ENCODE data around the gene C21orf91. TPM values are rescaled to one million over a fixed set of nuclear protein-coding genes. Genes with fewer than 3 reads are reported as not detected.
A peak's percentile ranks its signal among the peaks of the same experiment; 100 is the strongest.

Gene C21orf91
- polyA plus RNA-seq, 3 donors, result 4.6 to 22.3 (median 18.9) TPM

DNA sequence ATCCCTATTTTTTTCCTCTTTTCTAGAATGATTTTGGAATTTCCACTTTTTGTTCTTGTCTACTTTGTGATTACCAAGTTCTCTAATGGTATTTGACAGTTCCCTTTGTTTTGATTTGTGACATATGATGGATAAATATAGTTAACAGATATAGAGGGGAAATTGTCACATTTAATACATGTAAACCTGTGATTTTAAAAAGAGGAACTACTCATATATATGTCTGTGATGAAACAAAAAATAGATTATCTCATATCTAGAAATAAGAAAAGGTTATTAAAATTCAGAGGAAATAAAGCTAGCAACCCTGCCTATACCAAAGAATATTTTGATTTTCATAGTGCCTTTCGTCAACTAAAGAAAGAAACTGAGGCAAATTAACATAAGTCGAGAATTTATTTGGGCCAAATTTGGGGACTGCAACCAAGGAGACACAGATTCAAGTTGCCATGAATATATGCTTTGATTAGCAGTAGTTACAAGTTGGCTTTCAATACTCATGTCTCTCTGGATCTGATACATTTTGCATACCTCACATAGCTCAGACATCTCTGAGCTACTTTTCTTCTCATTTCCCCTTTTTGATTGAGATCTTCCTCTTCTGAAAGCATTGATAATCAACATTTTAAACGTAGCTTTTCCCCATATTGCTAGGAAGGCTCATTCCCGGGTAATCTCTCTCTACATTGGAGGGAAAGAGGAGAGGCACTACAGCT, 15.6 kb upstream of the C21orf91 start:
- peak in 2 of 3 donors; percentile 6 to 19 for DNase-seq
- H4K20me1 ChIP-seq (ENCODE audit: insufficient read depth, low read length), result no peaks in the 10 kb centered on the region
- H3K27ac Mint-ChIP-seq, result no peak overlapping the region

DNA sequence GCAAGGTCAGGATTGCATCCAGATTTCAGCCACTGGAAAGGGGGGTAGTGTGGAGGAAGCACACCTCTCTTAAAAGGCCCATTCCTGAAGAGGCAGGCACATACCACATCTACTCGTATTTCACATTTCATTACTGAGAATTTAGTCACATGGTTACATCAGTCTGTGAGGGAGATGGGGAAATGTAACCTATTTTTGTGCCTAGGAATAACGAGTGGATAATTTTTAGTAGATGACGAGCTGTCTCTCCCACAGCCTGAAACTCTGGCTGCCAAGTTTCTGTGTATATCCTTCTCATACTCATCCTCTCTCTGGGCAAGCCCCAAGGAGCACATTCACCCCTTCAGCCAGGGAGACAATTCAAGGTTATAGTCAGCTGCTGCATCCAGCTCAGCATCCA, 10.3 kb upstream of the C21orf91 start:
- Mint-ChIP-seq H3K9me3 (peaks cover 2 to 11% (median 6%) of the 10 kb centered on the region in 7 donors), H3K27ac (no peak overlapping the region)

More for the DNA sequence above, 15.6 kb upstream of the C21orf91 start:
- Histone ChIP-seq H3K9me3 (replicated peaks in 1 of 2; ENCODE audit: control insufficient read depth in 1 of 2, insufficient read depth in 1 of 2, low read length in 2 of 2) (no peaks in the 10 kb centered on the region), H3K27ac (ENCODE audit: low read depth in 1 of 2, low read length in 2 of 2) (no peak overlapping the region), H3K4me3 (replicated peaks in 1 of 3; ENCODE audit: low read depth in 2 of 3, low read length in 3 of 3) (no peak overlapping the region), H3K36me3 (replicated peaks in 1 of 2; ENCODE audit: control insufficient read depth in 1 of 2, insufficient read depth in 2 of 2, low read length in 2 of 2) (no peaks in the 10 kb centered on the region), H3K79me2 (ENCODE audit: insufficient read depth, low read length) (no peaks in the 10 kb centered on the region), H3K9ac (ENCODE audit: insufficient read depth, low read length, poor library complexity, severe bottlenecking) (no peak overlapping the region), H2AFZ (ENCODE audit: insufficient read depth, low read depth, low read length, poor library complexity, severe bottlenecking) (no peak overlapping the region), H3K27me3 (ENCODE audit: control insufficient read depth in 2 of 2, insufficient read depth in 2 of 2, low read length in 2 of 2) (no peaks in the 10 kb centered on the region), H3K4me1 (ENCODE audit: control insufficient read depth in 1 of 2, insufficient read depth in 2 of 2, low read length in 2 of 2) (peaks cover 5 to 6% of the 10 kb centered on the region in 2 donors), H3K4me2 (replicated peaks; ENCODE audit: extremely low read depth, low read length, poor library complexity, severe bottlenecking) (no peak overlapping the region)
- no peak overlapping the region for H3K4me3 Mint-ChIP-seq
- no peaks in the 10 kb centered on the region for H3K36me3 Mint-ChIP-seq
- H3K9me3 Mint-ChIP-seq, result peaks cover 0 to 5% (median 0%) of the 10 kb centered on the region in 7 donors
- intact Hi-C loops (cut with micrococcal nuclease), result no loop called here
- H3K4me1 Mint-ChIP-seq, result peaks cover 8% of the 10 kb centered on the region
- no peak for TF ChIP-seq CTCF (IDR thresholded peaks at IDR 0.05)
- H3K27me3 Mint-ChIP-seq (ENCODE audit: low read depth in 3 of 3), result peaks cover 0 to 5% (median 0%) of the 10 kb centered on the region in 3 donors
- 90% methylated on average over 2 of the region's 4 CpGs for WGBS (ENCODE audit: insufficient coverage)

More for the DNA sequence above, 10.3 kb upstream of the C21orf91 start:
- H3K27ac ChIP-seq (ENCODE audit: low read depth in 1 of 2, low read length in 2 of 2), result no peak overlapping the region
- no peaks in the 10 kb centered on the region for H3K36me3 ChIP-seq (replicated peaks in 1 of 2; ENCODE audit: control insufficient read depth in 1 of 2, insufficient read depth in 2 of 2, low read length in 2 of 2)
- H4K20me1 ChIP-seq (ENCODE audit: insufficient read depth, low read length), result no peaks in the 10 kb centered on the region
- H3K4me2 ChIP-seq (replicated peaks; ENCODE audit: extremely low read depth, low read length, poor library complexity, severe bottlenecking), result no peak overlapping the region
- H3K4me1 ChIP-seq (ENCODE audit: control insufficient read depth in 1 of 2, insufficient read depth in 2 of 2, low read length in 2 of 2), result no peaks in the 10 kb centered on the region
- TF ChIP-seq CTCF (IDR thresholded peaks at IDR 0.05), result no peak
- Mint-ChIP-seq H3K27me3 (ENCODE audit: low read depth in 3 of 3) (peaks cover 0 to 1% (median 0%) of the 10 kb centered on the region in 3 donors), H3K4me1 (no peaks in the 10 kb centered on the region), H3K36me3 (no peaks in the 10 kb centered on the region), H3K4me3 (no peak overlapping the region)
- peaks cover 0 to 7% of the 10 kb centered on the region in 2 donors for H3K9me3 ChIP-seq (replicated peaks in 1 of 2; ENCODE audit: control insufficient read depth in 1 of 2, insufficient read depth in 1 of 2, low read length in 2 of 2)
- intact Hi-C loops (cut with micrococcal nuclease), result no loop called here
- H3K79me2 ChIP-seq (ENCODE audit: insufficient read depth, low read length), result no peaks in the 10 kb centered on the region
- H3K4me3 ChIP-seq (replicated peaks in 1 of 3; ENCODE audit: low read depth in 2 of 3, low read length in 3 of 3), result no peak overlapping the region
- no CpG with 5 or more reads among the region's 3 CpGs for WGBS (ENCODE audit: insufficient coverage)
- H2AFZ ChIP-seq (ENCODE audit: insufficient read depth, low read depth, low read length, poor library complexity, severe bottlenecking), result no peak overlapping the region
- no peaks in the 10 kb centered on the region for H3K27me3 ChIP-seq (ENCODE audit: control insufficient read depth in 2 of 2, insufficient read depth in 2 of 2, low read length in 2 of 2)
- no peak for DNase-seq
- no peak overlapping the region for H3K9ac ChIP-seq (ENCODE audit: insufficient read depth, low read length, poor library complexity, severe bottlenecking)

Data from CD14-positive monocyte (primary cell).